Mesenchymal stem cell (in vitro differentiated cells and primary cell): ENCODE results near the gene FNDC5.

Experiments
- DNase-seq: peaks from one replicate; pipeline ENCODE4 v3.0.0-alpha.2; 2013
- H2AFZ ChIP-seq: one replicate; pipeline ENCODE4 v1.6.1; 2013; ENCODE audit warnings: low read depth, mild to moderate bottlenecking, control low read depth, inconsistent platforms, low read length, moderate library complexity
- H2AK5ac ChIP-seq: 2 replicates; pipeline ENCODE4 v1.6.1; 2013; ENCODE audit warnings: low read length, moderate library complexity, mild to moderate bottlenecking, inconsistent platforms; ENCODE audit not compliant: severe bottlenecking
- H2BK120ac ChIP-seq: one replicate; pipeline ENCODE4 v1.6.1; 2013; ENCODE audit warnings: low read depth, mild to moderate bottlenecking, inconsistent platforms, low read length, moderate library complexity
- H2BK12ac ChIP-seq, 2 experiments: one replicate each; pipeline ENCODE4 v1.6.1; 2013; ENCODE audit warnings: inconsistent platforms in 2 of 2, low read length in 2 of 2, mild to moderate bottlenecking in 2 of 2, moderate library complexity in 2 of 2, control low read depth in 1 of 2
- H2BK15ac ChIP-seq: one replicate; pipeline ENCODE4 v1.6.1; 2013; ENCODE audit warnings: mild to moderate bottlenecking, low read depth, inconsistent platforms; ENCODE audit not compliant: poor library complexity, severe bottlenecking
- H2BK5ac ChIP-seq: 2 replicates; pipeline ENCODE4 v1.6.1; 2013; ENCODE audit warnings: low read depth, mild to moderate bottlenecking, low read length, control low read depth, inconsistent platforms; ENCODE audit not compliant: poor library complexity, severe bottlenecking
- H3K14ac ChIP-seq, 2 experiments: one replicate each; pipeline ENCODE4 v1.6.1; 2013; ENCODE audit warnings: inconsistent platforms in 2 of 2, low read length in 2 of 2, control low read depth in 1 of 2, mild to moderate bottlenecking in 1 of 2, moderate library complexity in 1 of 2
- H3K18ac ChIP-seq, 2 experiments: one replicate each; pipeline ENCODE4 v1.6.1; 2013; ENCODE audit warnings: inconsistent platforms in 2 of 2, low read length in 2 of 2, control low read depth in 1 of 2, low read depth in 1 of 2, mild to moderate bottlenecking in 1 of 2
- H3K23ac ChIP-seq, 2 experiments: one replicate each; pipeline ENCODE4 v1.6.1; 2013; ENCODE audit warnings: inconsistent platforms in 2 of 2, low read length in 2 of 2, mild to moderate bottlenecking in 2 of 2, moderate library complexity in 2 of 2, control low read depth in 1 of 2
- H3K27ac ChIP-seq: 2 replicates; pipeline ENCODE4 v1.5.1; 2013; ENCODE audit warnings: mild to moderate bottlenecking, moderate library complexity, low read length, control low read depth, inconsistent platforms; ENCODE audit not compliant: poor library complexity, severe bottlenecking
- H3K27me3 ChIP-seq, 2 experiments: 2 replicates each; pipeline versions ENCODE4 v1.6.1 to v1.7.0; 2013; ENCODE audit warnings: low read length in 2 of 2, mild to moderate bottlenecking in 2 of 2, moderate library complexity in 2 of 2, control low read depth in 1 of 2, inconsistent platforms in 1 of 2; ENCODE audit not compliant: control insufficient read depth in 1 of 2, insufficient read depth in 1 of 2
- H3K36me3 ChIP-seq, 2 experiments: 2 replicates each; pipeline versions ENCODE4 v1.6.1 to v1.7.0; 2013; ENCODE audit warnings: low read length in 2 of 2, control low read depth in 1 of 2, inconsistent platforms in 1 of 2, low read depth in 1 of 2, mild to moderate bottlenecking in 1 of 2; ENCODE audit not compliant: insufficient read depth in 2 of 2, control insufficient read depth in 1 of 2
- H3K4ac ChIP-seq, 2 experiments: one replicate each; pipeline ENCODE4 v1.6.1; 2013; ENCODE audit warnings: inconsistent platforms in 2 of 2, low read length in 2 of 2, mild to moderate bottlenecking in 2 of 2, moderate library complexity in 2 of 2, control low read depth in 1 of 2, low read depth in 1 of 2
- H3K4me1 ChIP-seq: 2 replicates; pipeline ENCODE4 v1.6.1; 2013; ENCODE audit warnings: low read depth, low read length, control low read depth; ENCODE audit not compliant: control insufficient read depth, insufficient read depth
- H3K4me2 ChIP-seq: 2 replicates; pipeline ENCODE4 v1.6.1; 2013; ENCODE audit warnings: low read length, mild to moderate bottlenecking, inconsistent platforms; ENCODE audit not compliant: poor library complexity, severe bottlenecking
- H3K4me3 ChIP-seq, 2 experiments: 2 replicates each; pipeline versions ENCODE4 v1.5.1 to v1.7.0; 2013; ENCODE audit warnings: low read length in 2 of 2, mild to moderate bottlenecking in 2 of 2, control low read depth in 1 of 2, low read depth in 1 of 2; ENCODE audit not compliant: insufficient read depth in 1 of 2
- H3K79me1 ChIP-seq: replicated peaks from 2 replicates; pipeline ENCODE4 v1.6.1; 2013; ENCODE audit warnings: mild to moderate bottlenecking, control low read depth, low read length, inconsistent platforms; ENCODE audit not compliant: poor library complexity, severe bottlenecking
- H3K9ac ChIP-seq: 2 replicates; pipeline ENCODE4 v1.7.0; 2013; ENCODE audit warnings: mild to moderate bottlenecking, low read length, moderate library complexity
- H3K9me3 ChIP-seq: 2 replicates; pipeline ENCODE4 v1.7.0; 2013; ENCODE audit warnings: mild to moderate bottlenecking, low read length; ENCODE audit not compliant: control insufficient read depth
- H4K8ac ChIP-seq: one replicate; pipeline ENCODE4 v1.6.1; 2013; ENCODE audit warnings: inconsistent platforms, mild to moderate bottlenecking, low read length, moderate library complexity
- H4K91ac ChIP-seq: one replicate; pipeline ENCODE4 v1.6.1; 2013; ENCODE audit warnings: mild to moderate bottlenecking, low read length, inconsistent platforms
- WGBS: methylation state at CpG from one replicate; pipeline ENCODE4 v1.1.7; 2013; ENCODE audit warnings: mixed read lengths; 5-methylcytosine and 5-hydroxymethylcytosine counted together

The FNDC5 gene

GRCh38 chr1:32896451-32896850, 25.7 kb upstream of the FNDC5 start:
- Histone ChIP-seq H3K18ac (no peak overlapping the region), H2BK5ac (no peak overlapping the region), H3K23ac (no peak overlapping the region), H3K4me2 (no peak overlapping the region), H3K27ac (no peak overlapping the region), H3K27me3 (peaks cover 13 to 26% of the 10 kb centered on the region in 2 experiments), H3K4ac (no peak overlapping the region), H3K4me3 (no peak overlapping the region), H3K4me1 (peaks cover 22% of the 10 kb centered on the region), H3K36me3 (peaks cover 0 to 3% of the 10 kb centered on the region in 2 experiments), H4K8ac (no peak overlapping the region), H2AFZ (no peak overlapping the region), H2BK15ac (no peak overlapping the region), H3K79me1 (no peaks in the 10 kb centered on the region), H3K9ac (no peak overlapping the region), H3K14ac (no peak overlapping the region), H3K9me3 (no peaks in the 10 kb centered on the region), H2BK120ac (no peak overlapping the region), H2BK12ac (no peak overlapping the region), H2AK5ac (no peak overlapping the region), H4K91ac (no peak overlapping the region)
- DNase-seq = no peak
- WGBS = 81% methylated on average over 5 of the region's 5 CpGs

GRCh38 chr1:32895325-32896215, 24.9 kb upstream of the FNDC5 start:
- H3K27me3 ChIP-seq = peaks cover 22 to 32% of the 10 kb centered on the region in 2 experiments
- peaks cover 17% of the 10 kb centered on the region for H3K4me1 ChIP-seq
- H2AFZ ChIP-seq = no peak overlapping the region
- no peak for DNase-seq
- H3K9me3 ChIP-seq = no peaks in the 10 kb centered on the region
- no peak overlapping the region for H3K9ac ChIP-seq
- no peak overlapping the region for H3K27ac ChIP-seq
- no peak overlapping the region for H4K91ac ChIP-seq
- H2BK15ac ChIP-seq = no peak overlapping the region
- H3K4me3 ChIP-seq = no peak overlapping the region
- H3K4me2 ChIP-seq = no peak overlapping the region
- H2BK120ac ChIP-seq = no peak overlapping the region
- no peak overlapping the region for H2AK5ac ChIP-seq
- no peak overlapping the region for H2BK12ac ChIP-seq
- no peak overlapping the region for H3K18ac ChIP-seq
- no peak overlapping the region for H3K23ac ChIP-seq
- no peaks in the 10 kb centered on the region for H3K79me1 ChIP-seq
- H3K4ac ChIP-seq = no peak overlapping the region
- no peak overlapping the region for H2BK5ac ChIP-seq
- peaks cover 0 to 3% of the 10 kb centered on the region in 2 experiments for H3K36me3 ChIP-seq
- peak overlapping the region in 1 of 2 experiments; percentile 50 for H3K14ac ChIP-seq
- no peak overlapping the region for H4K8ac ChIP-seq
- WGBS = 93% methylated on average over 25 of the region's 26 CpGs

- no peak overlapping the region for H3K4me2 ChIP-seq
- no peak overlapping the region for H2BK12ac ChIP-seq
- no peaks in the 10 kb centered on the region for H3K9me3 ChIP-seq
- H2AFZ ChIP-seq = no peak overlapping the region
- no peak overlapping the region for H2BK5ac ChIP-seq
- WGBS = 78% methylated on average over 6 of the region's 6 CpGs
- H2BK15ac ChIP-seq = no peak overlapping the region
- H3K4me3 ChIP-seq = no peak overlapping the region
- peaks cover 13% of the 10 kb centered on the region for H3K4me1 ChIP-seq
- no peak for DNase-seq
- no peak overlapping the region for H3K23ac ChIP-seq
- no peak overlapping the region for H3K4ac ChIP-seq
- H3K18ac ChIP-seq = no peak overlapping the region
- H4K91ac ChIP-seq = no peak overlapping the region
- H3K79me1 ChIP-seq = no peaks in the 10 kb centered on the region
- no peak overlapping the region for H3K14ac ChIP-seq
- no peak overlapping the region for H2BK120ac ChIP-seq
- H4K8ac ChIP-seq = no peak overlapping the region
- H3K27ac ChIP-seq = no peak overlapping the region
- H3K9ac ChIP-seq = no peak overlapping the region
- no peak overlapping the region for H2AK5ac ChIP-seq
- H3K27me3 ChIP-seq = peaks cover 31 to 38% of the 10 kb centered on the region in 2 experiments
- peaks cover 0 to 3% of the 10 kb centered on the region in 2 experiments for H3K36me3 ChIP-seq
These were observed 24.0 kb upstream of the FNDC5 start for GRCh38 chr1:32894681-32895080.

GRCh38 chr1:32894019-32894600, 23.4 kb upstream of the FNDC5 start:
- H3K4me2 ChIP-seq = peak overlapping the region; percentile 87
- H3K9me3 ChIP-seq = no peaks in the 10 kb centered on the region
- no peak overlapping the region for H3K14ac ChIP-seq
- H2BK5ac ChIP-seq = no peak overlapping the region
- no peak overlapping the region for H2BK12ac ChIP-seq
- no peaks in the 10 kb centered on the region for H3K79me1 ChIP-seq
- no peak overlapping the region for H3K18ac ChIP-seq
- no peak overlapping the region for H4K91ac ChIP-seq
- 72% methylated on average over 5 of the region's 8 CpGs for WGBS
- H3K27me3 ChIP-seq = peaks cover 32 to 39% of the 10 kb centered on the region in 2 experiments
- no peak overlapping the region for H4K8ac ChIP-seq
- no peak overlapping the region for H2BK120ac ChIP-seq
- no peak overlapping the region for H2AFZ ChIP-seq
- peaks cover 0 to 3% of the 10 kb centered on the region in 2 experiments for H3K36me3 ChIP-seq
- H3K23ac ChIP-seq = no peak overlapping the region
- no peak overlapping the region for H3K4me3 ChIP-seq
- no peak overlapping the region for H3K27ac ChIP-seq
- no peak overlapping the region for H2AK5ac ChIP-seq
- no peak overlapping the region for H2BK15ac ChIP-seq
- H3K4me1 ChIP-seq = peaks cover 13% of the 10 kb centered on the region
- H3K4ac ChIP-seq = no peak overlapping the region
- H3K9ac ChIP-seq = no peak overlapping the region
- no peak for DNase-seq
